Upper lobe of right lung (tissue), 1 donor: Measurements from ENCODE around the gene BBS4. TPM values are rescaled to one million over a fixed set of nuclear protein-coding genes. Genes with fewer than 3 reads are reported as not detected.

ENCODE experiments used
- ATAC-seq: fragments of 200-7000 bp; cut with Tn5 transposase; one replicate; pipeline ENCODE4 v1.9.1; 2020; ENCODE audit warnings: mild to moderate bottlenecking, moderate library complexity
- DNase-seq: peaks from one replicate; pipeline ENCODE4 v3.0.0-alpha.2; 2020
- H3K27ac ChIP-seq: fragments of 200-600 bp; one replicate; pipeline ENCODE4 v1.8.0; 2022
- H3K27me3 ChIP-seq: fragments of 200-600 bp; one replicate; pipeline ENCODE4 v1.8.0; 2022; ENCODE audit warnings: mild to moderate bottlenecking
- H3K36me3 ChIP-seq: fragments of 200-600 bp; one replicate; pipeline ENCODE4 v1.8.0; 2022
- H3K4me1 ChIP-seq: fragments of 200-600 bp; one replicate; pipeline ENCODE4 v1.8.0; 2022
- H3K4me3 ChIP-seq: fragments of 200-600 bp; one replicate; pipeline ENCODE4 v1.8.0; 2022; ENCODE audit warnings: mild to moderate bottlenecking
- H3K9me3 ChIP-seq: fragments of 200-600 bp; one replicate; pipeline ENCODE4 v1.8.0; 2022
- intact Hi-C: fragments of 100-400 bp; cut with DNase I; formaldehyde crosslinking; loops from one replicate; pipeline ENCODE4 v1.11.0; 2022
- total RNA-seq: library from RNA; stranded (reverse); fragmentation: NEBNext Ultra II Directional; extraction: Animal tissue kit (Norgen Biotek cat#: 25700); gene quantifications from one replicate; pipeline ENCODE4 v1.2.1, GENCODE V29; 2021
- TF ChIP-seq, protein P1 (sequence below): fragments of 200-600 bp; IDR thresholded peaks from one replicate; pipeline ENCODE4 v1.8.0; 2022; ENCODE audit warnings: antibody characterized with exemption
- donor health status: DM: no; HTN: yes; CAD: no; lungs with severe emphysema.

The BBS4 gene
- total RNA-seq, 1 donor from 2014 or later = 18.1 TPM

DNA sequence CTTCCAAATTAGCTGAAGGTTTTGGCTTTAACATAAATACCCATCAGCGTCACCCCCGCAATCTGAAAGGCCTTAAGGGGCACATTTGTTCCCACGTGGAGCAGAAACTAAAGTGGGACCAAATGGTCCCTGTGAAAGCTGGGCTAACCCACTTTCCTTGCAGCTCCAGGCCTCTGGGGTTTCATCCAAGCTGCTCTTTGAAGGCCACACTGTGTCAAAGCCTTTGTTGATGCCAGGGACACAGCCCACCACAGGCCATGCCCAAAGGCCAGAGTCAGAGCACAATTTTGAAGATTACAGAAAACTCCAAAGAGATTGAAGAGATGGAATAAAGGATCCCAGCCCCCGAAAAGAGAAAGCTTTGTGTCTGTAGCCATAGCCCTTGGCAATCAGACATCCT lies 100.2 kb downstream of the BBS4 start:
- no peak overlapping the region for H3K4me3 ChIP-seq
- intact Hi-C loops = no loop called here
- H3K36me3 ChIP-seq = no peaks in the 10 kb centered on the region
- TF ChIP-seq, protein P1, sequence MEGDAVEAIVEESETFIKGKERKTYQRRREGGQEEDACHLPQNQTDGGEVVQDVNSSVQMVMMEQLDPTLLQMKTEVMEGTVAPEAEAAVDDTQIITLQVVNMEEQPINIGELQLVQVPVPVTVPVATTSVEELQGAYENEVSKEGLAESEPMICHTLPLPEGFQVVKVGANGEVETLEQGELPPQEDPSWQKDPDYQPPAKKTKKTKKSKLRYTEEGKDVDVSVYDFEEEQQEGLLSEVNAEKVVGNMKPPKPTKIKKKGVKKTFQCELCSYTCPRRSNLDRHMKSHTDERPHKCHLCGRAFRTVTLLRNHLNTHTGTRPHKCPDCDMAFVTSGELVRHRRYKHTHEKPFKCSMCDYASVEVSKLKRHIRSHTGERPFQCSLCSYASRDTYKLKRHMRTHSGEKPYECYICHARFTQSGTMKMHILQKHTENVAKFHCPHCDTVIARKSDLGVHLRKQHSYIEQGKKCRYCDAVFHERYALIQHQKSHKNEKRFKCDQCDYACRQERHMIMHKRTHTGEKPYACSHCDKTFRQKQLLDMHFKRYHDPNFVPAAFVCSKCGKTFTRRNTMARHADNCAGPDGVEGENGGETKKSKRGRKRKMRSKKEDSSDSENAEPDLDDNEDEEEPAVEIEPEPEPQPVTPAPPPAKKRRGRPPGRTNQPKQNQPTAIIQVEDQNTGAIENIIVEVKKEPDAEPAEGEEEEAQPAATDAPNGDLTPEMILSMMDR = no peak
- H3K27ac ChIP-seq = no peak overlapping the region
- no peak for DNase-seq
- no peak for ATAC-seq
- no peaks in the 10 kb centered on the region for H3K9me3 ChIP-seq
- peaks cover 19% of the 10 kb centered on the region for H3K4me1 ChIP-seq
- no peaks in the 10 kb centered on the region for H3K27me3 ChIP-seq

DNA sequence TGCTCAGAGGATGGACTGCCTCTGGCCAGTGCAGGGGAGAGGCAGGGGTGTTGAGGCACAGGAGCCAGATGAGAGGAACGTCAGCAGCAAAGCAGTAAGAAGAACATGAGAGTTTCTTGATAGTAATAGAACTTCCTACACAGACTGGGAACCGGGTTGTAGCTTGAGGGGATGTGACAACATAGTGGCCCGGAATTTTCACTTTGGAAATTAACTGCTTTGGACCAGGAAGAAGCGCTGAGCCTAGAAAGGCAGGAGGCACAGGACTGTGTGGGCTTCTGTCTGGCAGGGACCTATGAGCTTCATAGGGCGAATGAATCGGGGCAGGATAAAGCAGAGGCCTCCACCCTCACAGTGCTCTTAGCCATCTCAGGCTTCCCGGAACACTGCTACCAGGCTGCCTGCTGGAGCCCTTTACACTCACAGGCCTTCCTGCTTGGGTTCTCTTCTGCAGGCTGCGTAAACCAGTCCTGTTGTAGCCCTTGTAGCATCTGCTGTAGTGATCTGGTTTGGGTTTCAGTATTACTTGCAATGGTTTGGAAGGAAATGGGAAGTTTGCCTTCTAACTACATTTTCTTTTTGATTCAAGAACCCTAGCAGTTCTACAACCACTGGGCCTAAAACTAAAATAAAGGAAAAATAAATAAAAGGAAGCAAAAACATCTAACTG lies 100.8 kb downstream of the BBS4 start:
- no peak overlapping the region for H3K4me3 ChIP-seq
- H3K27ac ChIP-seq = no peak overlapping the region
- ATAC-seq = no peak
- H3K27me3 ChIP-seq = no peaks in the 10 kb centered on the region
- no peak for DNase-seq
- TF ChIP-seq, protein P1 = no peak
- peaks cover 17% of the 10 kb centered on the region for H3K4me1 ChIP-seq
- intact Hi-C loops = no loop called here
- no peaks in the 10 kb centered on the region for H3K9me3 ChIP-seq
- no peaks in the 10 kb centered on the region for H3K36me3 ChIP-seq

DNA sequence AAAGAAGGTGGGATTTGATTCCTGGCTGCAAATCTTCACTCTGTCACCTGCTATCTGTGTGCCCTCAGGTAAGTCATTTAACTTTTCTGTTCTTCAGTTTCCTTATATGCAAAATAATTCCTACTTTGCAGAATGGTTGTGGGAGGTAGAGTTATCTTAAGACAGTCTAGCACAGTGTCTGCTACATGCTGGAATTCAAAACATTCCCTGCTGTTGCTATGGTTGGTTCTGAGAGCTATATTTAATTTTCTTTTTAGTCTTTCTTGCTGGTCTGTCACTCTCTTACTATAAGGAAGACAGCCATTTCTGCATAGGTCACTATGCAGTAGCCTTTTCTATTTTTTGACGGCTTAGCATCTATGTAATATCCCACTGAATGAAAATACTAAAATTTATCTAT lies 101.5 kb downstream of the BBS4 start:
- Histone ChIP-seq H3K27me3 (no peaks in the 10 kb centered on the region), H3K4me1 (peaks cover 11% of the 10 kb centered on the region), H3K36me3 (no peaks in the 10 kb centered on the region), H3K27ac (no peak overlapping the region), H3K4me3 (no peak overlapping the region), H3K9me3 (no peaks in the 10 kb centered on the region)
- TF ChIP-seq, protein P1 = no peak
- intact Hi-C loops = no loop called here
- ATAC-seq = no peak
- DNase-seq = no peak

Other genes starting within 250 kb of the BBS4 start
- gene ARIH1, start 211.9 kb upstream of the BBS4 start, total RNA-seq = 159 TPM
- gene GOLGA6B, start 31.5 kb upstream of the BBS4 start, total RNA-seq = not detected
- not detected for gene HIGD2B, start within 50 bp of the BBS4 start, total RNA-seq
- 74.2 TPM for gene ADPGK, start 97.6 kb downstream of the BBS4 start, total RNA-seq